CD4-positive, alpha-beta T cell treated with Interleukin-2 at 100 ng/mL for 4 hours (primary cell): ENCODE data around the gene ITIH2.
A peak's percentile ranks its signal among the peaks of the same experiment; 100 is the strongest.
"Not testable (repeated sequence)": the region's sequence is repeated elsewhere in the genome, so short reads cannot be mapped to it uniquely, and the experiment has no call there.

ENCODE experiments used
- DNase-seq: peaks from one replicate; pipeline ENCODE4 v3.0.0-alpha.2; 2020; ENCODE audit warnings: low spot score

ITIH2 gene, protein sequence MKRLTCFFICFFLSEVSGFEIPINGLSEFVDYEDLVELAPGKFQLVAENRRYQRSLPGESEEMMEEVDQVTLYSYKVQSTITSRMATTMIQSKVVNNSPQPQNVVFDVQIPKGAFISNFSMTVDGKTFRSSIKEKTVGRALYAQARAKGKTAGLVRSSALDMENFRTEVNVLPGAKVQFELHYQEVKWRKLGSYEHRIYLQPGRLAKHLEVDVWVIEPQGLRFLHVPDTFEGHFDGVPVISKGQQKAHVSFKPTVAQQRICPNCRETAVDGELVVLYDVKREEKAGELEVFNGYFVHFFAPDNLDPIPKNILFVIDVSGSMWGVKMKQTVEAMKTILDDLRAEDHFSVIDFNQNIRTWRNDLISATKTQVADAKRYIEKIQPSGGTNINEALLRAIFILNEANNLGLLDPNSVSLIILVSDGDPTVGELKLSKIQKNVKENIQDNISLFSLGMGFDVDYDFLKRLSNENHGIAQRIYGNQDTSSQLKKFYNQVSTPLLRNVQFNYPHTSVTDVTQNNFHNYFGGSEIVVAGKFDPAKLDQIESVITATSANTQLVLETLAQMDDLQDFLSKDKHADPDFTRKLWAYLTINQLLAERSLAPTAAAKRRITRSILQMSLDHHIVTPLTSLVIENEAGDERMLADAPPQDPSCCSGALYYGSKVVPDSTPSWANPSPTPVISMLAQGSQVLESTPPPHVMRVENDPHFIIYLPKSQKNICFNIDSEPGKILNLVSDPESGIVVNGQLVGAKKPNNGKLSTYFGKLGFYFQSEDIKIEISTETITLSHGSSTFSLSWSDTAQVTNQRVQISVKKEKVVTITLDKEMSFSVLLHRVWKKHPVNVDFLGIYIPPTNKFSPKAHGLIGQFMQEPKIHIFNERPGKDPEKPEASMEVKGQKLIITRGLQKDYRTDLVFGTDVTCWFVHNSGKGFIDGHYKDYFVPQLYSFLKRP

DNA sequence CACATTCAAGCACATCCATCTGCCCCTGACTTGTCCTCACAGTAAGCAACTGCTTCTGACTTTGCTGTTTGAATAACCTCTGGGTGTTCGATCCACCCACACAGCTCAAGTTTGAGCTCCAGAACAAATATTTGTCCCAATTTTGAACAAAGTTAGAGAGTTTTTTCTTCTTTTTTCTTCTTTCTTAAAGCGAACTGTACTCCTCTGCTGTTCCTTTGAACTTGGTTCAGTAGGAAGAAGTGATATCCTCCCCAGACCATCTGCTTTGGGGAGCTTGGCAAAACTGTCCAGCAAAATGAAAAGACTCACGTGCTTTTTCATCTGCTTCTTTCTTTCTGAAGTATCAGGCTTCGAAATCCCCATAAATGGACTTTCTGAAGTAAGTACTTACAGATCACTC, at the start of gene ITIH2:
Gene ITIH2 (plus strand): TSS at position 177 of the 400 bp plus-strand sequence. CDS start 119 bp downstream, at position 296.
- DNase-seq = no peak

DNA sequence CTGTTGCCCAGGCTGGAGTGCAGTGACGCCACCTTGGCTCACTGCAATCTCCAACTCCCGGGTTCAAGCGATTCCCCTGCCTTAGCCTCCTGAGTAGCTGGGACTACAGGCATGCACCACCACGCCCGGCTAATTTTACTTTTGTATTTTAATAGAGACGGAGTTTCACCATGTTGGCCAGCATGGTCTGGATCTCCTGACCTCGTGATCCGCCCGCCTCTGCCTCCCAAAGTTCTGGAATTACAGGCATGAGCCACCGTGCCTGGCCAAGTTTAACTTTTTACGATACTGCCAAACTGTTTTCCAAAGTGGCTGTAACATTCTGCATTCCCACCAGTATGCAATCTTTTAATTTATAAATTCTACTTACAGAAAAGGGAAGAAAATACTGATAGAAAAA, 46.0 kb upstream of the ITIH2 start:
- not testable (repeated sequence) for DNase-seq

DNA sequence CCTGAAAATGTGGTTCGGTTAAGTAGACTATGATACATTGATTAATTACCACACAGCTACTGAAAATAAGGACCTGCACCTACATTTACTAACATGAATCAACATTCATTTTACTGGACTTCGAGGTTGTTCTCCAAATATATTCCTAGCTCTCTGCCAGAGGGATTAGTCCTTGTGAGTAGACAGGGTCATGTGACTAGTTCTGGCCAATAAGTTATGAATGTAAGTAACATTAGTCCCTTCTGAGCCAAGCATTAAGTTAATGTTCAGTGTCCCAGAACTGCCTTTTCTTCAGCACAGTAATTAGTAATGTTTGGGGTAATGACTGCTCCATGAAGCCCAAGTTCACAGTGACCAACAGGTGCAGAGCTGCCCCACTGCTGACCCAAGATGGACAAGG, 45.6 kb upstream of the ITIH2 start:
- DNase-seq = no peak

DNA sequence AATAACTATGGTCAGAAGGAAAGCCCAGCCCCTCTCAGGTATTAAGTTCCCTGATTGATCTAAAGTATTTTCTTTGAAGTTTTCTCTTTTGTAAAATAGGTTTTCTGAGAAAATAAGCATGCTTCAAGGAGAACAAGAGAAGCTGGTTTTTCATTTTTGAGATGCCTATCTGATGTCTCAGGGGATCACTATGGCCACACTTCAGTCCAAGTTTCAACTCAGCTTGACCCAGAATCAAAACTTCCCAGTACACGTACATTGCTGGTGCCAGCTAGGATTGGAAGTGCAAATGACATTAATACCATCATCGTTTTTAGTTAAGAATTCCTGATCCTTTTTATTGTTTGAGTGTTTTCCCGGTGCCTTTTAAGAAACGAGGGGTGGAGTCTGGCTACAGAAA, 43.6 kb upstream of the ITIH2 start:
- DNase-seq = no peak

DNA sequence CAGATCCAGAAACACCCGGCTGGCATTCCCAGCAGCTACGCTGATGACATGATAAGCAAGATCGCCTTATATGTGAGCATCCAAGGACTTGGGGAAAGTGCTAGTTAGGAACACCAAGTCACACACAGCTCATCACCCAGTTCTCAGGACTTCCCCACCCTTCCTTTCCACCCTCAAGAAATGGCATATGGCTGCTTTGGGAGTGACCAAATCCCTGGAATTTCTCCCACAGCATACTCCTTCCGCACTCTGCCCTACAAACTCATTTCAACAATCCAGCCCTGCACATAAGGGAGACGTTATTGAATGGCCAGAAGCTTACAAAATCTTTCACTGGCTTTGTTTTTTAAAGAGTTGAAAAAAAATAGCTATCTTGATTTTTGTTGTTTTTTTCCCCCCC, 40.6 kb upstream of the ITIH2 start:
- no peak for DNase-seq

DNA sequence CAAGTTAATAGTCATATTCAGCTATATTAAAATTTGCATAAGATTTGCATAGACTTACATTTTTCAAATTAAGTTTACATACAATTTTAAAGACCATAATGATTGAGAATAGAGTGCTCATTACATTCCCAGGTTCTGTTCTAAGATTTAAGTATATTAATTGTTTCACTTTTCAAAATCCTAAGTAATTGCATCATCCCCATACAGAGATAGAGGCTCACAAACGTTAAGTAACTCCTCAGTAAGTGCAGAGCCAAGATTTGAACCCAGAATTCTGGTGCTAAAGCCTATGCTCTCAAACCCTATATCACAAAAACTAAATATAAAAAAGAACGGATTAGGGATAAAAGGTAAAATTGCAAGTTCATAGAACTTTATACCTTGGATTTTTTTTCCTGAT, 38.4 kb upstream of the ITIH2 start:
- no peak for DNase-seq

DNA sequence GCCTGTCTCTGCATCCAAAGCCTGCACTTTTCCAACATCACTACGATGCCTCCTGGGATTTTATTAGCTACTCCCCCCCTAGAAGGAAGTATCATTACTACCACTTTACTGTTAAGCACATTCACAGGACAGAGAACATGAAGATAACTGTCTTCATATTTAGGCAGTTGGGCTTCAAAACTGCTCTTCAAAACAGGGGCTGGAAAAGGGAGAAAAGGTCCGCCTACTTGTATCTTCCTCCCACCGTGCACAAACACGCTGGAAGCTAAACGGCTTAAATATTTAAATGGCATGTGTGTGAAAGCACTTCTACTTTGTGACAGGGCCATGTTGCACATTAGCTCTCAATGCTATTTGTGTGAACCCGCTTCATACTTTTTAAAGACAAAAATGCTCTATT, 37.3 kb upstream of the ITIH2 start:
- DNase-seq = no peak

DNA sequence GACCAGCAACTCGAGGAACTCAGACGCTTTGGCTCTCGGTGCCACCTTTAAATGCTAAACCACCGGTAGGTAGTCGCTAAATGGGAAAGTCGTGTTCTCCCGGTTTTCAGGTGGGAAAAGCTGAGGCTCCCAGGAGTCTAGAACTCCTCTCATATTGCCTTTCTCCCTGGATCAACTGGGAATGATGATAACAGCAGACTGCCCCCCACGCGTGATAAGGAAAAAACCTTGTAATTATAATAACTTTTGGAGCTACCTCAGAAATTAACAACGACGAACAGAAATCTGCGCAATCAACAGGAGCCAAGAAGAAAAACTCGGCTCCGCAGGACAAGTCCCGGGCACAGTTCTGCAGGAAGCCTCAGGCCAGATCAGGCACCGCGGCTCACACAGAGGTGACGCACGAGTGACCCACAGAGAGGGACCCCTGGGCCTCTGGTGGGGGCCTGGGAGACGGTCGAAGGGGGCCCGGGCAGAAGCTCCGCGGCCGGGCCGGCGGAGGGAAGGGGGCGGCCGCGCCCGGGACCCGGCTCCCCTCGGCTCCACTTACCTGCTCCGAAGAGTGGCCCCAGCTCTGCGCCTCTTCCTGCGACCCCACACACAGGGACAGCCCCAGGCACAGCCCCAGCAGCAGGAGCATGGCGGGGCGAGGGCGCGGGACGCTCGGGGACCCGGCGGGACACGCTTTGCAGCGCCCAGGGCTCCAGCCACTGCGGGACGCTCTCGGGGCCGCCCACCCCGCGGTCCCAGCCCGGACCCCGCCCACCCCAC, 36.7 kb upstream of the ITIH2 start, which contains the start of gene ITIH5:
Gene ITIH5 (minus strand): TSS at position 714 of the 771 bp plus-strand sequence. CDS start 74 bp downstream, at position 640.
- DNase-seq = no peak

DNA sequence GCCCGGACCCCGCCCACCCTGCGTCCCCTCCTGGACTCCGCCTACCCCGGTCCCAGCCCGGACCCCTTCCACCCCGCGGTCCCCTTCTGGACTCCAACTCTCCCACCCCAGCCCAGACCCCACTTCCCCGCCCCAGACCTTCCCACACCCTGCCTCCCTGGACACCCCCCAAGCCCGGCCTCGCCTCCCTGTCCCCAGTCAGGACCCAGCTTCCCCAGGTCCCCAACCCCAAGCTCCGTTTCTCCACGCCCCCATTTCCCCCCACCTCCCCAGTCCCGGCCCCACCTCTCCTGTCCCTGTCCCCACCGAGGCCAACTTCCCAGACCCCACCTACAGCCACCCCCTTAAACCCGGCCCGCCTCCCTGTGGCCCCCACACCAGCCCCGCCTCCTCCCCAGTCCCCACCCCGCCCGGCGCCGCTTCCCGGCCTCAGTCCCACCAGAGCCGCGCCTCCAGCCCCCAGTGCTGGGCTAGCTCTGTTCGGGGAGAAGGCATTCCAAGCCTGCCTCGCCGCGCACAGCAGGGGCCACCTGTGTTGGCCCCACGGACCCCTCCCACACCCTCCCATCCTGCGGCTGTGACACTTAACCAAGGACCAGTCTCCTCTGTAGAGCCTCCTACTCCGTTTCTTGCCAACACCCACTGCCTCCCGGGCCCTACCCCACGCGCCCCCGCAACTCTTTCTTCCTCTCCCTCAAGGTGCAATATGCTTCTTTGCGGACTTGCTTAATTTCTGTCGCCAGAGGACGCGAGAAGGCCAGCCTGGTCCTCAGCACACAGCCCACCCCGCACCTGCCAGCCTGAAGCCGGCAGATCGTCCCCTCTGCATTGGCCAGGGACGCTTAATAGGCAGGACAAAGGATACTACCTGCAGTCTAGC, 35.6 kb upstream of the ITIH2 start:
- no peak for DNase-seq

DNA sequence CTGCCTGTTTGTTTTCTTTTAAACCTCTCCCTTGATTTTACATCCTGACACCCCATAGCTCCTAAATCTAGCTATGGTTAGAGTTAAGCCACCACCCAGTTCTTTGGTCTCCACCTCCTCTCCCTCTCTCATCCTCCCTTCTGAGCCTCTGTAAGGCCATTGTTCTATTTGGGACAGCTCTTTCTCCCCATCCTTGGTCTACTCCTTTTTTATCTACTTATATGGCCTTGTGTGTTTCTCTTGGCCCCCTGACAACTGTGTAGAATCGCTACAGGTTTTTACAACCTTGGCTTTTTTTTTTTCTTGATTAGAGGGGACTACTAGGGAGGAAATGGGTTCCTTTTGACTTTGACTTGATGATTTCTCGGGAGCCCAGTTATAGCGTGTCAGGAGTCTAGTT, 33.0 kb upstream of the ITIH2 start:
- no peak for DNase-seq

DNA sequence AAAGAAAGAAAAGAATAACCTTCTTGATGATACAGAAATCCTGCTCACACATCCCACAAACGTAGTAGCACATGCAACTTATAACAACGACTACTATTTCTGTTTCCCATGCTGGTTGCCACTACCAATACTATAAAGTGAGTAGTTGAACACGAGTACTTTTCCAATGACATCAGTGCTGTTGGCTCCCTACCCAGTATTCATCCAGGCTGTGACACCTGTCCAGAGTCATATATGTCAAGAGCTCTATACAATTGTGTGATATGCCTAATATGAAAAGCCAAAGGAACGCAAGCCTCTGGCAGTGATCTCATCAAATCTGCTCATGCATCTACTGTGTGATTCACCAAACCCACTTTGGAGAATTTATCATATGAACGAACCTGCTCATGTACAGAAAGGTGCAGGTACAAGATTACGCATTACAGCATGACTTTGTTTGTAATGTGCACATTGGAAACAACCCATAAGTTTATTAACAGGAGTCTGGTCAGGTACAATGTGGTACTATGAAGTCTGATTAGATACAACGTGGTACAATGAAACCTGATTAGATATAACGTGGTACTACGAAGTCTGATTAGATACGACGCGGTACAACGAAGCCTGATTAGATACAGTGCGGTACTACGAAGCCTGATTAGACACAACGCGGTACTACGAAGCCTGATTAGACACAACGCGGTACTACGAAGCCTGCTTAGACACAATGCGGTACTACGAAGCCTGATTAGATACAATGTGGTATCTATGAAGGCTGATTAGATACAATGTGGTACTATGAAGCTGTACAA, 30.6 kb upstream of the ITIH2 start:
- DNase-seq = no peak

DNA sequence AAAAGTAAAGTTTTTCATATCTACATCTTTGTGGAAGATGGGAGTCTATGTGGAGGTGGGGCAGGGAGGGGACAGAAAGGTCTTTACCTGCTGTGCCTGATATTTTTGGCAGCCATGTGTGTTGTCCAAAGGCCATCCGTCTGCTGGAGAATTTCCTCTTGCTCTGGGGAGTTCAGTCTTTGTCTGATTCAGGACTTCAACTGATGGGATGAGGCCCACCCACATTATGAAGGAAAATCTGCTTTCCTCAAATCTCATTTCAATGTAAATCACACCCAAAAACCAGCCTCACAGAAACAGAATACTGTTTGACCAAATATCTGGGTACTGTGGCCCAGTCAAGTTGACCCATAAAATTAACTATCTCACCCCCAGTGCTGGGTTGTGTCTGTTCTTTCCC, 23.9 kb upstream of the ITIH2 start:
- no peak for DNase-seq

DNA sequence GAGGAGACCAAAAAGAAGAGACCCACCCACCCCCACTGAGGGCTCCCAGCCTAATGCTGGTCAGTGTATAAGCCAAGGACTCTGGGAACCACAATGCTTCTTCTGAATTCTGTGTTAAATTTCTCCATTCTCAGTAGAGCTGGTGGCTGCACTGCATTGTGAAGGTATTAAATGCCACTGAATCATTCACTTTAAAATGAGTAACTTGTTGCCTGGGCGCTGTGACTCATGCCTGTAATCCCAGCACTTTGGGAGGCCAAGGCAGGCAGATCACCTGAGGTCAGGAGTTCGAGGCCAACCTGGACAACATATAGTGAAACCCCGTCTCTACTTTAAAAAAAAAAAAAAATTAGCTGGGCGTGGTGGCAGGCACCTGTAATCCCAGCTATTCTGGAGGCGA, 23.0 kb upstream of the ITIH2 start:
- not testable (repeated sequence) for DNase-seq

DNA sequence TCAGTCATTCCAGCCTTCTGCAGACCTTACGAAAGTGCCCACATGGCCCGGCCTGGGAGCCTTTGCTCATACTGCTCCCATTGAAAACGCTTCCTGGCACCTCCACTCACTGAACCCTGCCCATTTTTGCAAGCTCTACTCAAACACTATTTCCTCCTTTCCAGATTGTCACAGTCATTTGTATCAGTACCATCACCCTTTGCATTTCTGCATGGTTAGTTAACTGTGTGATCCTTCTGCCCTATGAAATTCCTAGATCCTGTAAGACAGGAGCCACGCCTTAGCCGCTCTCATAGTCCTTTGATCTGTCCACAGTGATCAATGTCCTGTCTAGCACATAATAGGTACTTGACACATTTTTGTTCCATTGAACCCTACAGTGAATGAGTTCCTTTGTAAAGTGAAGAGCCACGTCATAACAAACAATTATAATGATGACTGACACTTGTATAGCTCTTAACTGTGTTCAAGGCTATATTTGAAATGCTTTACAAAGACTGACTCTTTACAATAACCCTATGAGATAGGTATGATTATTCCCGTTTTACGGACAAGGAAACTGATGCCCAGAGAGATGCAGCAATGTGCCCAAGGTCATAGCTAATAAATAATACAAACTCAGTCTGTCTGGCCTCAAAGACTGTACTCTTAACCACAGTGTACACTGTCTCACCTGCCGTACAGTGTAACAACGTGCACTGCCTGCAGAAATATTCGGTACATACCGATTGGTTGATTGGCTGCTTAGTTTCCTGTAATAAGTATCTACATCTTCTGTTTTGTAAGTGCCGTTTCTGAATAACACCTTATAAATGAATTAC, 16.6 kb upstream of the ITIH2 start:
- DNase-seq = no peak

DNA sequence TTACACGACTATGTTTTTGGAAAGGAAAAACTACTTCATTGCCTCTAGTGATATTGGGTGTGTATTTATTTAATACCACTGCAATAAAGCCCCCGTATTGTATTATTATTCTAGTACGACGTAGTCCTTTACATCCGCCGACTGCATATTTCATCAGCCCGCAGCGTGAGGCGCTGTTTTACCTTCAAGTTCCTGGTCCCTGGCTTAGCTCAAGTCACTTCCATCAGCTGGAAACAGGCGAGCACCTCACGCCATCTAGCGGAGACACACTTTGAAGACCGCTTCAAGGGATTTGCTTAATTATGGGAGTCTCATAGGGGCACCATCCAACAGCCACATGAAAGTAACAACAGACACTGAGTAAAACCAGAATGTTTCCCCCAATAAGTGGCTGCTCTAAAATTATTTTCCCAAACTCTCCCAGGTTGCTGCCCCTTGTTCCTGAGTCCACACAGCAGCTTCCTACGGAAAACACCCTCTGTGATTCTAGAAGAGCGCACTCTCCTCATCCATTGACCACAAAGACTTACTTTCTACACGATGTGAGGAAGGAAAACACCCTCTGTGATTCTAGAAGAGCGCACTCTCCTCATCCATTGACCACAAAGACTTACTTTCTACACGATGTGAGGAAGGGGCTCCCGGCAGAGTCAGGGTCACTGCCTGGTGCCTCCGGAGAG, 15.7 kb upstream of the ITIH2 start:
- DNase-seq = peak; percentile 73

DNA sequence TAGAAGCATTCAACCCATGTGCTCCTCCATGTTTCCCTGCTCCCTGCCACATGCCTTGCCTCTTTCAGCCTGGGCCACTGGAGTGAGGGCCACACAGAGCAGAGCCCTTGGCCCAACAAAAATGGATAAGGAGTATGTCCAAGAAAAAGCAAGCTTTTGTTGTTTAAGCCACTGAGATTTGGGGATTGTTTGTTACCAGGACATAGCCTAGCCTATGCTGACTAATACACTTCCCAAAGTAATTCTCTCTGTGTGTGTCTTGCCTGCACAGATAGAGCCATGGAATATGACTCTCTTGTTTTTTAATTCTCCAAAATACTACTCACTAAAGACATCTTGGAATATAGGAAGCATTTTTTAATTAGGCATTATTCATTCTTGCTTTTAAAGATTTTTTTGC, 13.5 kb upstream of the ITIH2 start:
- no peak for DNase-seq

DNA sequence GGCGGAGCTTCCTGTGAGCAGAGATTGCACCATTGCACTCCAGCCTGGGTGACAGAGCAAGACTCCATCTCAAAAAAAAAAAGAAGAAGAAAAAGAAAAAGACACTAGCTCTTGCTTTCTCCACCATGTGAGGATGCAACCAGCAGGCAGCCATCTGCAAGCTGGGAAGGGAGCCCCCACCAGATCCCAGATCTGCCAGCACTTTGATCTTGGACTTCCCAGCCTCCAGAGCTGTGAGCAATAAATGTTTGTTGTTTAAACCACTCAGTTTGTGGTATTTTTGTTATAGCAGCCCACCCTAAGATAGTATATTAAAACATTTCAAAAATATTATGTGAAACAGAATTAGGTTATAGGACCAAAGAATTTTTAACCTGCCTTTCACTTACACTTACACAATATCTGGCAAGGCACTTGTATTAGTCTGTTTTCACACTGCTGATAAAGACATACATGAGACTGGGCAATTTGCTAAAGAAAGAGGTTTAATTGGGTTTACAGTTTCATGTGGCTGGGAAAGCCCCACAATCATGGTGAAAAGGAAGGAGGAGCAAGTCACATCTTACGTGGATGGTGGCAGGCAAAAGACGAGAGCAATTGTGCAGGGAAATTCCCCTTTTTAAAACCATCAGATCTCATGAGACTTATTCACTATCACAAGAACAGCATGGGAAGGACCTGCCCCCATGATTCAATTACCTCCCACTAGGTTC, 12.1 kb upstream of the ITIH2 start:
- DNase-seq = not testable (repeated sequence)

DNA sequence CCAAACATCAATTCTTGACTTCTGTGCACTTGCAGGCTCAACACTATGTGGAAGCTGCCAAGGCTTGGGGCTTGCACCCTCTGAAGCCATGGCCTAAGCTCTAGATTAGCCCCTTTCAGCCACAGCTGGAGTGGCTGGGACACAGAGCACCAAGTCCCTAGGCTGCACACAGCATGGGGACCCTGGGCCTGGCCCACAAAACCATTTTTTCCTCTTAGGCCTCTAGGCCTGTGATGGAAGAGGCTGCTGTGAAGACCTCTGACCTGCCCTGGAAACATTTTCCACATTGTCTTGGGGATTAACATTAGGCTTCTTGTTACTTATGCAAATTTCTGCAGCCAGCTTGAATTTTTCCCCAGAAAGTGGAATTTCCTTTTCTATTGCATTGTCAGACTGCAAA, 10.7 kb upstream of the ITIH2 start:
- DNase-seq = not testable (repeated sequence)
